GM19023 (cell line): ENCODE results near the gene PLEKHH1.

Experiments
- ATAC-seq: cut with Tn5 transposase; IDR thresholded peaks from one replicate; pipeline ENCODE4 v1.9.1; 2021; ENCODE audit warnings: mild to moderate bottlenecking, moderate library complexity; ENCODE audit not compliant: unreplicated experiment

Gene PLEKHH1

GRCh38 chr14:67532998-67533753 lies at the start of gene PLEKHH1:
Gene PLEKHH1, plus strand, starts transcription at chr14:67533290. Its CDS starts 8,578 bp downstream, at chr14:67541868.
- peak; percentile 57 for ATAC-seq

GRCh38 chr14:67483579-67484285 lies 49.4 kb upstream of the PLEKHH1 start:
- no peak for ATAC-seq

- no peak for ATAC-seq
Observed at GRCh38 chr14:67485501-67486095, 47.5 kb upstream of the PLEKHH1 start.

GRCh38 chr14:67486890-67487289 lies 46.2 kb upstream of the PLEKHH1 start:
- no peak for ATAC-seq

- no peak for ATAC-seq
Observed at GRCh38 chr14:67487332-67487731, 45.8 kb upstream of the PLEKHH1 start.

GRCh38 chr14:67487937-67488893 lies 44.9 kb upstream of the PLEKHH1 start, which contains the start of gene TMEM229B:
Gene TMEM229B, minus strand, starts transcription at chr14:67488721. Its CDS starts 14,798 bp downstream, at chr14:67473923.
- ATAC-seq = peak; percentile 98

- ATAC-seq = no peak
Observed at GRCh38 chr14:67490196-67490595, 42.9 kb upstream of the PLEKHH1 start.

- no peak for ATAC-seq
Observed at GRCh38 chr14:67491285-67491684, 41.8 kb upstream of the PLEKHH1 start.

- no peak for ATAC-seq
Observed at GRCh38 chr14:67491741-67492507, 41.2 kb upstream of the PLEKHH1 start.

GRCh38 chr14:67492538-67492937 lies 40.6 kb upstream of the PLEKHH1 start:
- ATAC-seq = no peak

- no peak for ATAC-seq
Observed at GRCh38 chr14:67493092-67493717, 39.9 kb upstream of the PLEKHH1 start.

- no peak for ATAC-seq
Observed at GRCh38 chr14:67495827-67496226, 37.3 kb upstream of the PLEKHH1 start.

GRCh38 chr14:67497216-67497615 lies 35.9 kb upstream of the PLEKHH1 start:
- no peak for ATAC-seq

- ATAC-seq = no peak
Observed at GRCh38 chr14:67497716-67498115, 35.4 kb upstream of the PLEKHH1 start.

GRCh38 chr14:67500981-67501380 lies 32.1 kb upstream of the PLEKHH1 start:
- no peak for ATAC-seq

- no peak for ATAC-seq
Observed at GRCh38 chr14:67501670-67502069, 31.4 kb upstream of the PLEKHH1 start.

- no peak for ATAC-seq
Observed at GRCh38 chr14:67502867-67503266, 30.2 kb upstream of the PLEKHH1 start.

GRCh38 chr14:67503331-67503730 lies 29.8 kb upstream of the PLEKHH1 start:
- no peak for ATAC-seq

GRCh38 chr14:67505254-67505653 lies 27.8 kb upstream of the PLEKHH1 start:
- no peak for ATAC-seq
